ENCODE data around the gene REXO4. TPM values are rescaled to one million over a fixed set of nuclear protein-coding genes. Genes with fewer than 3 reads are reported as not detected.

REXO4 gene
- total and polyA plus RNA-seq, 2 donors (not counting 1 experiment from before 2014, with no cell fraction given), result 25.0 to 37.1 TPM

GRCh38 chr9:133380734-133381133, 37.1 kb downstream of the REXO4 start:
- Histone ChIP-seq H3K4me1 (ENCODE audit: control insufficient read depth in 2 of 2, insufficient read depth in 2 of 2, low read length in 2 of 2) (peaks cover 3 to 7% of the 10 kb centered on the region in 2 donors), H3K9me3 (ENCODE audit: control extremely low read depth in 1 of 3, control insufficient read depth in 2 of 3, insufficient read depth in 1 of 3, low read length in 2 of 3) (no peaks in the 10 kb centered on the region), H4K20me1 (ENCODE audit: control insufficient read depth, insufficient read depth, low read length, poor library complexity, severe bottlenecking) (no peaks in the 10 kb centered on the region), H3K27ac (ENCODE audit: low read length in 2 of 2) (no peak overlapping the region), H3K4me2 (replicated peaks; ENCODE audit: low read depth, low read length, poor library complexity, severe bottlenecking) (no peak overlapping the region), H3K9ac (ENCODE audit: low read length) (no peak overlapping the region), H2AFZ (ENCODE audit: insufficient read depth, low read depth, low read length, poor library complexity, severe bottlenecking) (no peak overlapping the region), H3K4me3 (ENCODE audit: control extremely low read depth in 1 of 5, extremely low read depth in 1 of 5, insufficient read depth in 1 of 5, low read depth in 2 of 5, low read length in 4 of 5) (no peak overlapping the region), H3K27me3 (replicated peaks in 1 of 4; ENCODE audit: control extremely low read depth in 1 of 4, control insufficient read depth in 3 of 4, insufficient read depth in 4 of 4, low read length in 3 of 4) (no peaks in the 10 kb centered on the region), H3K79me2 (ENCODE audit: control insufficient read depth, insufficient read depth, low read length) (peaks cover 1% of the 10 kb centered on the region), H3K36me3 (replicated peaks in 1 of 2; ENCODE audit: control extremely low read depth in 1 of 2, control insufficient read depth in 1 of 2, extremely low read depth in 1 of 2, insufficient read depth in 2 of 2, low read length in 1 of 2) (no peaks in the 10 kb centered on the region)
- Mint-ChIP-seq H3K27me3 (no peaks in the 10 kb centered on the region), H3K4me3 (no peak overlapping the region), H3K27ac (no peak overlapping the region), H3K9me3 (ENCODE audit: insufficient read depth) (no peaks in the 10 kb centered on the region), H3K4me1 (peaks cover 2% of the 10 kb centered on the region)
- TF ChIP-seq CTCF (IDR thresholded peaks at IDR 0.05) (no peak), EZH2 (IDR thresholded peaks at IDR 0.05; ENCODE audit: borderline replicate concordance, insufficient read depth, low read depth, low read length, poor library complexity, severe bottlenecking) (no peak)
- DNase-seq (no peak), ATAC-seq (ENCODE audit: low read depth) (no peak)
- intact Hi-C loops (cut with micrococcal nuclease), result no loop called here
- POLR2A ChIA-PET, result no interaction called here
- 100% methylated on average over 1 of the region's 4 CpGs for WGBS (ENCODE audit: insufficient coverage)
- CTCF ChIA-PET, result interaction anchor here (1.1 kb wide), 1 partner anchor 33 kb away, joined by 3 read pairs; no protein-coding TSS in a partner anchor

GRCh38 chr9:133379153-133380086, 38.4 kb downstream of the REXO4 start:
- POLR2A ChIA-PET, result no interaction called here
- intact Hi-C loops (cut with micrococcal nuclease), result no loop called here
- WGBS (ENCODE audit: insufficient coverage), result 96% methylated on average over 9 of the region's 14 CpGs

More at GRCh38 chr9:133379153-133380086, 38.4 kb downstream of the REXO4 start:
- H3K27ac ChIP-seq (ENCODE audit: low read length in 2 of 2), result no peak overlapping the region
- no peak overlapping the region for H3K4me3 ChIP-seq (ENCODE audit: control extremely low read depth in 1 of 5, extremely low read depth in 1 of 5, insufficient read depth in 1 of 5, low read depth in 2 of 5, low read length in 4 of 5)
- H4K20me1 ChIP-seq (ENCODE audit: control insufficient read depth, insufficient read depth, low read length, poor library complexity, severe bottlenecking), result peaks cover 12% of the 10 kb centered on the region
- peaks cover 14% of the 10 kb centered on the region for H3K79me2 ChIP-seq (ENCODE audit: control insufficient read depth, insufficient read depth, low read length)
- H3K9me3 Mint-ChIP-seq (ENCODE audit: insufficient read depth), result no peaks in the 10 kb centered on the region
- no peak for DNase-seq
- peaks cover 9% of the 10 kb centered on the region for H3K4me1 Mint-ChIP-seq
- no peaks in the 10 kb centered on the region for H3K36me3 ChIP-seq (replicated peaks in 1 of 2; ENCODE audit: control extremely low read depth in 1 of 2, control insufficient read depth in 1 of 2, extremely low read depth in 1 of 2, insufficient read depth in 2 of 2, low read length in 1 of 2)
- TF ChIP-seq EZH2 (IDR thresholded peaks at IDR 0.05; ENCODE audit: borderline replicate concordance, insufficient read depth, low read depth, low read length, poor library complexity, severe bottlenecking) (no peak), CTCF (IDR thresholded peaks at IDR 0.05) (no peak)
- H3K27ac Mint-ChIP-seq, result no peak overlapping the region
- no peak overlapping the region for H2AFZ ChIP-seq (ENCODE audit: insufficient read depth, low read depth, low read length, poor library complexity, severe bottlenecking)
- H3K4me2 ChIP-seq (replicated peaks; ENCODE audit: low read depth, low read length, poor library complexity, severe bottlenecking), result no peak overlapping the region
- no peak overlapping the region for H3K9ac ChIP-seq (ENCODE audit: low read length)
- H3K27me3 Mint-ChIP-seq, result no peaks in the 10 kb centered on the region
- H3K27me3 ChIP-seq (replicated peaks in 1 of 4; ENCODE audit: control extremely low read depth in 1 of 4, control insufficient read depth in 3 of 4, insufficient read depth in 4 of 4, low read length in 3 of 4), result no peaks in the 10 kb centered on the region
- ATAC-seq (ENCODE audit: low read depth), result no peak
- H3K9me3 ChIP-seq (ENCODE audit: control extremely low read depth in 1 of 3, control insufficient read depth in 2 of 3, insufficient read depth in 1 of 3, low read length in 2 of 3), result no peaks in the 10 kb centered on the region
- H3K4me1 ChIP-seq (ENCODE audit: control insufficient read depth in 2 of 2, insufficient read depth in 2 of 2, low read length in 2 of 2), result peaks cover 11 to 16% of the 10 kb centered on the region in 2 donors
- CTCF ChIA-PET, result interaction anchor here (1.1 to 1.3 kb wide), 3 partner anchors 20 to 35 kb away, joined by 3 read pairs; no protein-coding TSS in a partner anchor
- no peak overlapping the region for H3K4me3 Mint-ChIP-seq
